Measurements from ENCODE around the gene HS6ST1. TPM values are rescaled to one million over a fixed set of nuclear protein-coding genes. Genes with fewer than 3 reads are reported as not detected.
A peak's percentile ranks its signal among the peaks of the same experiment; 100 is the strongest.

Gene HS6ST1
- total RNA-seq, 2 donors from 2014 or later, result 25.4 to 44.8 TPM

DNA sequence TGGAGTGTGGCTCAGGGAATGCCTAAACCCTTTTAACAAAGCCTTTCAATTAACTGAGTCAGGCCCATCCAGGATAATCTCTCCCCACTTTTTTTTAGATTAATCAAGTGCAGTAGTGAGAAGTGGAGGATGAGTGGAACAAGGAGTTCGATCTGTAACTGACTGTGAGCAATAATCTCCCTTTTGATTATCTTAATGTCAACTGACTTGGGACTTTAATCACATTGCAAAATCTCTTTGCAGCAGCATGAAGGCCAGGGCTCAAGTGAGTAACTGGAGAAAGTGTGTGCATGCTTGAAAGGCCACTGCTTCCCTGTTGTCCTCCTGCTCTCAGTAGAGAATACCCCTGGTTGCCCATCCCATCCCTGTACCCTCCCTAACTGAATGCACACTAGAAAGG, 32.1 kb upstream of the HS6ST1 start:
- 64 to 80% methylated on average over 1 of the region's 1 CpG for WGBS, 2 donors
- Histone ChIP-seq H3K4me3 (no peak overlapping the region), H3K4me1 (peaks cover 18% of the 10 kb centered on the region), H3K36me3 (replicated peaks in 1 of 2; ENCODE audit: insufficient read depth in 1 of 2, low read depth in 2 of 2) (no peaks in the 10 kb centered on the region), H3K27me3 (no peaks in the 10 kb centered on the region), H3K9me3 (no peaks in the 10 kb centered on the region), H3K27ac (no peak overlapping the region)
- ATAC-seq (no peak), DNase-seq (no peak)
- intact Hi-C loops (cut with DNase I), result no loop called here
- TF ChIP-seq POLR2A (IDR thresholded peaks at IDR 0.05), result no peak
- TF ChIP-seq, protein P1, sequence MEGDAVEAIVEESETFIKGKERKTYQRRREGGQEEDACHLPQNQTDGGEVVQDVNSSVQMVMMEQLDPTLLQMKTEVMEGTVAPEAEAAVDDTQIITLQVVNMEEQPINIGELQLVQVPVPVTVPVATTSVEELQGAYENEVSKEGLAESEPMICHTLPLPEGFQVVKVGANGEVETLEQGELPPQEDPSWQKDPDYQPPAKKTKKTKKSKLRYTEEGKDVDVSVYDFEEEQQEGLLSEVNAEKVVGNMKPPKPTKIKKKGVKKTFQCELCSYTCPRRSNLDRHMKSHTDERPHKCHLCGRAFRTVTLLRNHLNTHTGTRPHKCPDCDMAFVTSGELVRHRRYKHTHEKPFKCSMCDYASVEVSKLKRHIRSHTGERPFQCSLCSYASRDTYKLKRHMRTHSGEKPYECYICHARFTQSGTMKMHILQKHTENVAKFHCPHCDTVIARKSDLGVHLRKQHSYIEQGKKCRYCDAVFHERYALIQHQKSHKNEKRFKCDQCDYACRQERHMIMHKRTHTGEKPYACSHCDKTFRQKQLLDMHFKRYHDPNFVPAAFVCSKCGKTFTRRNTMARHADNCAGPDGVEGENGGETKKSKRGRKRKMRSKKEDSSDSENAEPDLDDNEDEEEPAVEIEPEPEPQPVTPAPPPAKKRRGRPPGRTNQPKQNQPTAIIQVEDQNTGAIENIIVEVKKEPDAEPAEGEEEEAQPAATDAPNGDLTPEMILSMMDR (IDR thresholded peaks at IDR 0.05), result no peak

DNA sequence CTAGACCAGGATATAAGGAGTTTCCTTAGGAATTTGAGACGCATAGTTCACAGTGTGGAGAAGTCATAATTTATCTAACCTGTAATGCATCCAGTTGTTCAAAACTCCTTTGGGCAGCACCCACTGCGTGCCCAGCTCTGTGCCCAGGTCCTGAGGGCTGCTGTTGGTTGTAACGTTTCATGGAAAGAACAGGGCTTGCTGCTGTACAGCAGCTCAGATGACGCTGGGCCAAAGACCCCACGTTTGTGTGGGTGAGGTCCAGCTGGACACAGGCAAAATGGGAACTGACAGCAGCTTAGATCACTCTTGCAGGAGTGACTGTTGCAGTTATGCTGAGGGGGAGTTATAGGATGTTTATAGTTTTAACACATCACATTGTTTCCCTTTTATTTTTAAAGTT, 30.0 kb upstream of the HS6ST1 start:
- intact Hi-C loops (cut with DNase I), result no loop called here
- no peak for DNase-seq
- no peak for TF ChIP-seq POLR2A (IDR thresholded peaks at IDR 0.05)
- TF ChIP-seq, protein P1 (IDR thresholded peaks at IDR 0.05), result no peak

GRCh38 chr2:128347701-128348539, 29.3 kb upstream of the HS6ST1 start:
- DNase-seq, result peak; percentile 62 to 77 (median 73)
- Histone ChIP-seq H3K27me3 (no peaks in the 10 kb centered on the region), H3K27ac (peak overlapping the region; percentile 35 to 74 (median 69)), H3K9me3 (no peaks in the 10 kb centered on the region), H3K4me1 (peaks cover 18% of the 10 kb centered on the region), H3K4me3 (no peak overlapping the region), H3K36me3 (replicated peaks in 1 of 2; ENCODE audit: insufficient read depth in 1 of 2, low read depth in 2 of 2) (no peaks in the 10 kb centered on the region)
- 23% methylated on average over 13 to 16 of the region's 16 CpGs for WGBS, 2 donors
- ATAC-seq, result peak; percentile 88
- TF ChIP-seq, protein P1 (IDR thresholded peaks at IDR 0.05), result no peak
- TF ChIP-seq POLR2A (IDR thresholded peaks at IDR 0.05), result no peak
- intact Hi-C loops (cut with DNase I), result no loop called here

More for the DNA sequence above, 30.0 kb upstream of the HS6ST1 start:
- peak overlapping the region in 3 of 4 donors; percentile 65 to 74 (median 73) for H3K27ac ChIP-seq
- H3K4me1 ChIP-seq, result peaks cover 18% of the 10 kb centered on the region
- no peaks in the 10 kb centered on the region for H3K36me3 ChIP-seq (replicated peaks in 1 of 2; ENCODE audit: insufficient read depth in 1 of 2, low read depth in 2 of 2)
- H3K27me3 ChIP-seq, result no peaks in the 10 kb centered on the region
- 82 to 84% methylated on average over 5 of the region's 5 CpGs for WGBS, 2 donors
- no peak for ATAC-seq
- no peak overlapping the region for H3K4me3 ChIP-seq
- no peaks in the 10 kb centered on the region for H3K9me3 ChIP-seq

DNA sequence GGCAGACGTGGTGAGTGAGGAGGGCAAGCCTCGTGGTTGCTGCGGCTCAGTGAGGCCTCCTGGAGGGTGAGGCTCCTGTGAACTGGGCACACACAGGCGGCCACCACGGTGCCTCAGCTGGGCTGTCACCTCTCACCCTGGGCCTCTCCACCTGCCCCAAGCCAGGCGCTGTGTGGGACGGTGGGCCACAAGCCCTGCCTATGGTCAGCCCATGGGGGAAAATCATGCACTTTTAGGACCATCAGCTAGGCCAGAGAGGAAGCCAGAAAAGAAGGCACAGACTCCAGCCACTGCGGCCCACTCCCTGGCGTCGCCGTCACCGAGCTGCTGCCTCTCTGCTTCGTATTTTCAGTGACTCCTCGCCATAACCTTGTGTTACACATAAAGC, 28.5 kb upstream of the HS6ST1 start:
- H3K4me3 ChIP-seq, result no peak overlapping the region
- H3K4me1 ChIP-seq, result peaks cover 18% of the 10 kb centered on the region
- ATAC-seq (no peak), DNase-seq (no peak)
- intact Hi-C loops (cut with DNase I), result no loop called here
- no peaks in the 10 kb centered on the region for H3K36me3 ChIP-seq (replicated peaks in 1 of 2; ENCODE audit: insufficient read depth in 1 of 2, low read depth in 2 of 2)
- no peaks in the 10 kb centered on the region for H3K9me3 ChIP-seq
- peak overlapping the region; percentile 14 to 74 (median 69) for H3K27ac ChIP-seq
- 96% methylated on average over 10 to 14 of the region's 14 CpGs for WGBS, 2 donors
- H3K27me3 ChIP-seq, result no peaks in the 10 kb centered on the region
- TF ChIP-seq, protein P1 (IDR thresholded peaks at IDR 0.05), result no peak
- TF ChIP-seq POLR2A (IDR thresholded peaks at IDR 0.05), result no peak
